Left cardiac atrium (tissue), 4 donors: ENCODE results near the gene MAP1LC3B. TPM values are rescaled to one million over a fixed set of nuclear protein-coding genes. Genes with fewer than 3 reads are reported as not detected.
"Not testable (repeated sequence)": the region's sequence is repeated elsewhere in the genome, so short reads cannot be mapped to it uniquely, and the experiment has no call there.

Experiments
- ATAC-seq, 2 donors: fragments of 200-7000 bp; cut with Tn5 transposase; one replicate each; pipeline ENCODE4 v1.9.1; 2020; ENCODE audit warnings: mild to moderate bottlenecking in 2 of 2, moderate library complexity in 2 of 2
- DNase-seq: peaks from one replicate; pipeline ENCODE4 v3.0.0-alpha.2; 2020
- intact Hi-C, 2 donors: fragments of 100-400 bp; cut with DNase I; formaldehyde crosslinking; loops; one replicate each; pipeline versions ENCODE4 v1.14.1 to v1.15.1; 2022 to 2023
- total RNA-seq, 2 donors: library from RNA; stranded (reverse); fragmentation: NEBNext Ultra II Directional; extraction: Animal tissue kit (Norgen Biotek cat#: 25700); gene quantifications; one replicate each; pipeline ENCODE4 v1.2.1, GENCODE V29; 2021
- donor health status: DM: no; HTN: yes; CAD: no.
- donor health status: DM: no; HTN: yes; CAD: no; lungs with severe emphysema.
- donor health status: DM: yes; HTN: yes; CAD: no.
- donor health status: Dilated cardiomyopathy.

The MAP1LC3B gene
- total RNA-seq, 2 donors from 2014 or later = 82.9 to 90.2 TPM

GRCh38 chr16:87374313-87374712, 17.8 kb upstream of the MAP1LC3B start:
- no peak for DNase-seq
- no peak for ATAC-seq
- intact Hi-C loops = loop anchor here (10.0 kb wide), 1 partner anchor 50 kb away; no protein-coding TSS in a partner anchor

- no peak for DNase-seq
- intact Hi-C loops = loop anchor here (10.0 kb wide), 1 partner anchor 51 kb away; no protein-coding TSS in a partner anchor
- peak; percentile 83 to 84 for ATAC-seq
Observed at GRCh38 chr16:87375426-87376135, 16.6 kb upstream of the MAP1LC3B start.

GRCh38 chr16:87376660-87377059, 15.5 kb upstream of the MAP1LC3B start:
- intact Hi-C loops = loop anchor here (10.0 kb wide), 1 partner anchor 52 kb away; no protein-coding TSS in a partner anchor
- ATAC-seq (no peak), DNase-seq (no peak)

- DNase-seq, ATAC-seq: not testable (repeated sequence)
- intact Hi-C loops = loop anchor here (10.0 kb wide), 1 partner anchor 55 kb away; no protein-coding TSS in a partner anchor
Observed at GRCh38 chr16:87379312-87379752, 12.8 kb upstream of the MAP1LC3B start.

- no peak for DNase-seq
- ATAC-seq = no peak
- intact Hi-C loops = no loop called here
Observed at GRCh38 chr16:87380403-87380802, 11.7 kb upstream of the MAP1LC3B start.

GRCh38 chr16:87380881-87381280, 11.3 kb upstream of the MAP1LC3B start:
- intact Hi-C loops = no loop called here
- DNase-seq = no peak
- no peak for ATAC-seq

- ATAC-seq (no peak), DNase-seq (no peak)
- intact Hi-C loops = loop anchor here in 1 of 2 donors (2.0 kb wide), 1 partner anchor 37 kb away; no protein-coding TSS in a partner anchor
Observed at GRCh38 chr16:87382023-87382785, 9.9 kb upstream of the MAP1LC3B start.

- peak; percentile 87 for DNase-seq
- peak; percentile 89 to 93 for ATAC-seq
- intact Hi-C loops = loop anchor here in 1 of 2 donors (2.0 kb wide), 1 partner anchor 39 kb away; no protein-coding TSS in a partner anchor
Observed at GRCh38 chr16:87383505-87384161, 8.5 kb upstream of the MAP1LC3B start, which contains the start of gene FBXO31. FBXO31 (minus strand) TSS chr16:87383776; CDS start chr16:87383744, 32 bp downstream.

- intact Hi-C loops = no loop called here
- DNase-seq (peak; percentile 68), ATAC-seq (peak; percentile 24 to 49)
Observed at GRCh38 chr16:87384162-87384874, 7.8 kb upstream of the MAP1LC3B start.

GRCh38 chr16:87384875-87385167, 7.3 kb upstream of the MAP1LC3B start:
- ATAC-seq, DNase-seq, intact Hi-C loops: not testable (repeated sequence)

GRCh38 chr16:87387942-87388817, 4.0 kb upstream of the MAP1LC3B start:
- intact Hi-C loops = no loop called here
- DNase-seq = peak; percentile 93
- ATAC-seq = peak; percentile 62 to 66

GRCh38 chr16:87388818-87389134, 3.4 kb upstream of the MAP1LC3B start:
- intact Hi-C loops = no loop called here
- ATAC-seq (no peak), DNase-seq (no peak)

- intact Hi-C loops = no loop called here
- DNase-seq = no peak
- no peak for ATAC-seq
Observed at GRCh38 chr16:87389245-87389644, 2.9 kb upstream of the MAP1LC3B start.

GRCh38 chr16:87389914-87390313, 2.2 kb upstream of the MAP1LC3B start:
- not testable (repeated sequence) for DNase-seq, ATAC-seq
- intact Hi-C loops = loop anchor here in 1 of 2 donors (5.0 to 10.0 kb wide), 2 partner anchors 73 to 245 kb away; partner anchors contain the start of gene C16orf95

GRCh38 chr16:87390641-87391323, 1.4 kb upstream of the MAP1LC3B start:
- intact Hi-C loops = loop anchor here in 1 of 2 donors (5.0 to 10.0 kb wide), 2 partner anchors 73 to 244 kb away; partner anchors contain the start of gene C16orf95
- DNase-seq (no peak), ATAC-seq (no peak)

- peak; percentile 85 for DNase-seq
- peak; percentile 24 to 41 for ATAC-seq
- intact Hi-C loops = loop anchor here in 1 of 2 donors (5.0 to 10.0 kb wide), 2 partner anchors 74 to 243 kb away; partner anchors contain the start of gene C16orf95
Observed at GRCh38 chr16:87391324-87391949, 699 bp upstream of the MAP1LC3B start.
